SU-DHL-6 (cell line): ENCODE measurements around the gene HEXB.

Experiments
- CTCF ChIP-seq: fragments of 200-600 bp; sonication (generic); IDR thresholded peaks from one replicate; pipeline ENCODE4 v1.5.1; 2017; ENCODE audit warnings: antibody characterized with exemption, mild to moderate bottlenecking, low read length, moderate library complexity; ENCODE audit not compliant: insufficient read depth, poor library complexity, severe bottlenecking
- EZH2phosphoT487 ChIP-seq: fragments of 200-600 bp; sonication (generic), shearing (Covaris generic); conservative IDR thresholded peaks from 2 replicates; pipeline ENCODE4 v1.6.1; 2018; ENCODE audit warnings: mild to moderate bottlenecking, antibody characterized with exemption, low read length, moderate library complexity, mixed read lengths

DNA sequence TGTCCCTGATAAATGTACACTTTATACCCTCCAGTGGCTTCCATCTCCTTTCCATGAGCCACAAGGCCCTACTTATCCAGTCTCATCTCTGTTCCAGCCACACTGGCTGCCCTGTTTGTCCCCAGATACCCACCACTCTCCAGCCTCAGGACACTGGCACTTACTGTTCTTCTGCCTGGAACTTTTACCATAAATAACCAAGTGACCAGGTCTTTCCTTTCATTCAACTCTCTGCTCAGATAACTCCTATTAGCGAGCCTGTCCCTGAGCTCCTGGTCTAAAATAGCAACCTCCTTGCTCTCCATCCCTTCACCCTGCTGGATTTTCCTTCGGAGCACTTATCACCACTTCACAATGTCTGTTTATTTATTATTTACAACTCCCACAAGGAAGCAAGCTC, 27.9 kb upstream of the HEXB start:
- TF ChIP-seq CTCF (no peak), EZH2phosphoT487 (no peak)
